ENCODE data around the gene SEMA6A. TPM values are rescaled to one million over a fixed set of nuclear protein-coding genes. Genes with fewer than 3 reads are reported as not detected.

Gene SEMA6A
- polyA plus RNA-seq, 1 of the 3 experiments (the other 2 are of a cell fraction): 0.18 TPM

DNA sequence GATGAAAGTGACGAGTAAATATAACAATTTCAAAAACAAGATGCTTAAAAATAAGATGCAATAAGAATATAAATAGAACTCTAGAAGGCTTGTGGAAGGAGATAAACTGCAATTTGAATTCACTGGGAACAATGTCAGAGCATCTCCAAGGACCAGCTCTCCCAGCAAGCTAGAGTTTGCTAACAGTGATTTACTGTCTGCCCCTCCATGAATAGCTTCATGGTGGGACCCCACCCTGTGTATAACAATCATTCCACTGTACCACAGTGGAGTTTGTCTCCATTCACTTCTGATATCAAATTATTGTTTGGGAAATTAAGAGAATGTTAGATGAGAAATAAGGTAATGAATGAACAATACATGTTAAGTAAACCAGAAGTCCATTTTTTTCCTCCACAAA lies 7.3 kb upstream of the SEMA6A start:
- Histone ChIP-seq H3K79me2 (ENCODE audit: insufficient read depth) (no peaks in the 10 kb centered on the region), H3K4me3 (ENCODE audit: low read depth in 2 of 2, low read length in 1 of 2) (no peak overlapping the region), H4K20me1 (ENCODE audit: insufficient read depth) (no peaks in the 10 kb centered on the region), H2AFZ (ENCODE audit: low read depth) (no peak overlapping the region), H3K9ac (no peak overlapping the region), H3K4me1 (ENCODE audit: control insufficient read depth in 1 of 2, insufficient read depth in 2 of 2, low read depth in 1 of 2, low read length in 1 of 2) (no peaks in the 10 kb centered on the region), H3K9me3 (no peaks in the 10 kb centered on the region), H3K36me3 (replicated peaks in 1 of 2; ENCODE audit: control insufficient read depth in 1 of 2, insufficient read depth in 2 of 2, low read length in 1 of 2) (no peaks in the 10 kb centered on the region), H3K27me3 (ENCODE audit: insufficient read depth) (peaks cover 5% of the 10 kb centered on the region; the same call in 1 of the 2 replicates), H3K9me2 (peaks cover 5% of the 10 kb centered on the region; the same call in 1 of the 2 replicates), H3K4me2 (no peak overlapping the region), H3F3A (replicated peaks; ENCODE audit: insufficient read depth) (no peaks in the 10 kb centered on the region), H3K27ac (ENCODE audit: low read depth in 2 of 2, low read length in 1 of 2) (no peak overlapping the region)
- POLR2A ChIA-PET: no interaction called here
- 8% methylated on average over 1 of the region's 1 CpG for WGBS (ENCODE audit: low lambda C conversion rate)
- TF ChIP-seq, protein P1, sequence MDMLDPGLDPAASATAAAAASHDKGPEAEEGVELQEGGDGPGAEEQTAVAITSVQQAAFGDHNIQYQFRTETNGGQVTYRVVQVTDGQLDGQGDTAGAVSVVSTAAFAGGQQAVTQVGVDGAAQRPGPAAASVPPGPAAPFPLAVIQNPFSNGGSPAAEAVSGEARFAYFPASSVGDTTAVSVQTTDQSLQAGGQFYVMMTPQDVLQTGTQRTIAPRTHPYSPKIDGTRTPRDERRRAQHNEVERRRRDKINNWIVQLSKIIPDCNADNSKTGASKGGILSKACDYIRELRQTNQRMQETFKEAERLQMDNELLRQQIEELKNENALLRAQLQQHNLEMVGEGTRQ (IDR thresholded peaks at IDR 0.05; ENCODE audit: borderline replicate concordance, low read depth, low read length): no peak
- TF ChIP-seq RFX5 (IDR thresholded peaks at IDR 0.05; ENCODE audit: low read length) (no peak), NFIC (IDR thresholded peaks at IDR 0.05; ENCODE audit: borderline replicate concordance) (no peak), CHD2 (IDR thresholded peaks at IDR 0.05; ENCODE audit: low read length, partially characterized antibody) (no peak), RAD21 (IDR thresholded peaks at IDR 0.05; ENCODE audit: low read length) (no peak), FOXJ3 (CRISPR knock-in tag; IDR thresholded peaks at IDR 0.05) (no peak), TAF1 (IDR thresholded peaks at IDR 0.05; ENCODE audit: borderline replicate concordance, low read depth, low read length) (no peak), SIN3A (IDR thresholded peaks at IDR 0.05; ENCODE audit: borderline replicate concordance, low read depth, low read length) (no peak), GABPA (IDR thresholded peaks at IDR 0.05; ENCODE audit: low read depth) (no peak)
- TF ChIP-seq, protein P2, sequence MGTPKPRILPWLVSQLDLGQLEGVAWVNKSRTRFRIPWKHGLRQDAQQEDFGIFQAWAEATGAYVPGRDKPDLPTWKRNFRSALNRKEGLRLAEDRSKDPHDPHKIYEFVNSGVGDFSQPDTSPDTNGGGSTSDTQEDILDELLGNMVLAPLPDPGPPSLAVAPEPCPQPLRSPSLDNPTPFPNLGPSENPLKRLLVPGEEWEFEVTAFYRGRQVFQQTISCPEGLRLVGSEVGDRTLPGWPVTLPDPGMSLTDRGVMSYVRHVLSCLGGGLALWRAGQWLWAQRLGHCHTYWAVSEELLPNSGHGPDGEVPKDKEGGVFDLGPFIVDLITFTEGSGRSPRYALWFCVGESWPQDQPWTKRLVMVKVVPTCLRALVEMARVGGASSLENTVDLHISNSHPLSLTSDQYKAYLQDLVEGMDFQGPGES (IDR thresholded peaks at IDR 0.05; ENCODE audit: low read depth, low read length): no peak
- TF ChIP-seq, protein P3, sequence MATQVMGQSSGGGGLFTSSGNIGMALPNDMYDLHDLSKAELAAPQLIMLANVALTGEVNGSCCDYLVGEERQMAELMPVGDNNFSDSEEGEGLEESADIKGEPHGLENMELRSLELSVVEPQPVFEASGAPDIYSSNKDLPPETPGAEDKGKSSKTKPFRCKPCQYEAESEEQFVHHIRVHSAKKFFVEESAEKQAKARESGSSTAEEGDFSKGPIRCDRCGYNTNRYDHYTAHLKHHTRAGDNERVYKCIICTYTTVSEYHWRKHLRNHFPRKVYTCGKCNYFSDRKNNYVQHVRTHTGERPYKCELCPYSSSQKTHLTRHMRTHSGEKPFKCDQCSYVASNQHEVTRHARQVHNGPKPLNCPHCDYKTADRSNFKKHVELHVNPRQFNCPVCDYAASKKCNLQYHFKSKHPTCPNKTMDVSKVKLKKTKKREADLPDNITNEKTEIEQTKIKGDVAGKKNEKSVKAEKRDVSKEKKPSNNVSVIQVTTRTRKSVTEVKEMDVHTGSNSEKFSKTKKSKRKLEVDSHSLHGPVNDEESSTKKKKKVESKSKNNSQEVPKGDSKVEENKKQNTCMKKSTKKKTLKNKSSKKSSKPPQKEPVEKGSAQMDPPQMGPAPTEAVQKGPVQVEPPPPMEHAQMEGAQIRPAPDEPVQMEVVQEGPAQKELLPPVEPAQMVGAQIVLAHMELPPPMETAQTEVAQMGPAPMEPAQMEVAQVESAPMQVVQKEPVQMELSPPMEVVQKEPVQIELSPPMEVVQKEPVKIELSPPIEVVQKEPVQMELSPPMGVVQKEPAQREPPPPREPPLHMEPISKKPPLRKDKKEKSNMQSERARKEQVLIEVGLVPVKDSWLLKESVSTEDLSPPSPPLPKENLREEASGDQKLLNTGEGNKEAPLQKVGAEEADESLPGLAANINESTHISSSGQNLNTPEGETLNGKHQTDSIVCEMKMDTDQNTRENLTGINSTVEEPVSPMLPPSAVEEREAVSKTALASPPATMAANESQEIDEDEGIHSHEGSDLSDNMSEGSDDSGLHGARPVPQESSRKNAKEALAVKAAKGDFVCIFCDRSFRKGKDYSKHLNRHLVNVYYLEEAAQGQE (IDR thresholded peaks at IDR 0.05; ENCODE audit: low read depth, low read length): no peak
- TF ChIP-seq, protein P4, sequence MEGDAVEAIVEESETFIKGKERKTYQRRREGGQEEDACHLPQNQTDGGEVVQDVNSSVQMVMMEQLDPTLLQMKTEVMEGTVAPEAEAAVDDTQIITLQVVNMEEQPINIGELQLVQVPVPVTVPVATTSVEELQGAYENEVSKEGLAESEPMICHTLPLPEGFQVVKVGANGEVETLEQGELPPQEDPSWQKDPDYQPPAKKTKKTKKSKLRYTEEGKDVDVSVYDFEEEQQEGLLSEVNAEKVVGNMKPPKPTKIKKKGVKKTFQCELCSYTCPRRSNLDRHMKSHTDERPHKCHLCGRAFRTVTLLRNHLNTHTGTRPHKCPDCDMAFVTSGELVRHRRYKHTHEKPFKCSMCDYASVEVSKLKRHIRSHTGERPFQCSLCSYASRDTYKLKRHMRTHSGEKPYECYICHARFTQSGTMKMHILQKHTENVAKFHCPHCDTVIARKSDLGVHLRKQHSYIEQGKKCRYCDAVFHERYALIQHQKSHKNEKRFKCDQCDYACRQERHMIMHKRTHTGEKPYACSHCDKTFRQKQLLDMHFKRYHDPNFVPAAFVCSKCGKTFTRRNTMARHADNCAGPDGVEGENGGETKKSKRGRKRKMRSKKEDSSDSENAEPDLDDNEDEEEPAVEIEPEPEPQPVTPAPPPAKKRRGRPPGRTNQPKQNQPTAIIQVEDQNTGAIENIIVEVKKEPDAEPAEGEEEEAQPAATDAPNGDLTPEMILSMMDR (IDR thresholded peaks at IDR 0.05): no peak
- no peak for DNase-seq
- CTCF ChIA-PET: no interaction called here
